SK-N-SH treated with all-trans-retinoic acid at 6 μM for 48 hours (cell line): ENCODE data around the gene ALKAL2.

Experiments
- ARNTL ChIP-seq: fragments of 450-650 bp; formaldehyde crosslinking; IDR thresholded peaks from 2 replicates; pipeline ENCODE4 v1.5.0; 2020; ENCODE audit warnings: low read depth, mild to moderate bottlenecking, moderate library complexity, borderline replicate concordance
- BACH2 ChIP-seq: fragments of 250-450 bp; sonication (Bioruptor Pico); IDR thresholded peaks from 2 replicates; pipeline ENCODE4 v1.9.0; 2021; ENCODE audit warnings: mild to moderate bottlenecking, borderline replicate concordance
- CREB5 ChIP-seq: fragments of 250-450 bp; sonication (Bioruptor Pico); IDR thresholded peaks from 2 replicates; pipeline ENCODE4 v1.5.1; 2020; ENCODE audit warnings: low read depth, mild to moderate bottlenecking, moderate library complexity
- CSRNP3 ChIP-seq: fragments of 250-450 bp; sonication (Bioruptor Pico); IDR thresholded peaks from 2 replicates; pipeline ENCODE4 v1.5.1; 2021; ENCODE audit warnings: mild to moderate bottlenecking, moderate library complexity
- ISL1 ChIP-seq: fragments of 250-450 bp; sonication (Bioruptor Pico); IDR thresholded peaks from 2 replicates; pipeline ENCODE4 v2.1.2; 2022; ENCODE audit warnings: mild to moderate bottlenecking, moderate library complexity
- PATZ1 ChIP-seq: fragments of 250-450 bp; sonication (Bioruptor Pico); IDR thresholded peaks from 2 replicates; pipeline ENCODE4 v1.8.0; 2020; ENCODE audit warnings: mild to moderate bottlenecking, moderate library complexity, borderline replicate concordance
- POU6F1 ChIP-seq: fragments of 250-450 bp; sonication (Bioruptor Pico); IDR thresholded peaks from 2 replicates; pipeline ENCODE4 v1.8.0; 2021; ENCODE audit warnings: low read depth, mild to moderate bottlenecking, moderate library complexity, borderline replicate concordance
- RARB ChIP-seq: fragments of 250-450 bp; sonication (Bioruptor Pico); IDR thresholded peaks from 2 replicates; pipeline ENCODE4 v1.8.0; 2021; ENCODE audit warnings: mild to moderate bottlenecking, moderate library complexity
- ZFP30 ChIP-seq: fragments of 450-650 bp; formaldehyde crosslinking; IDR thresholded peaks from 2 replicates; pipeline ENCODE4 v1.5.0; 2022; ENCODE audit warnings: mild to moderate bottlenecking, moderate library complexity
- ZNF565 ChIP-seq: fragments of 450-650 bp; formaldehyde crosslinking; conservative IDR thresholded peaks from 2 replicates; pipeline ENCODE4 v1.5.0; 2020; ENCODE audit warnings: low read depth, mild to moderate bottlenecking, moderate library complexity
- ZNF8 ChIP-seq: fragments of 450-650 bp; formaldehyde crosslinking; IDR thresholded peaks from 2 replicates; pipeline ENCODE4 v1.5.0; 2020; ENCODE audit warnings: mild to moderate bottlenecking, moderate library complexity

- no peak for TF ChIP-seq RARB
- no peak for TF ChIP-seq ARNTL (CRISPR knock-in tag)
- TF ChIP-seq BACH2, result no peak
- TF ChIP-seq CSRNP3, result no peak
- TF ChIP-seq ZNF8 (CRISPR knock-in tag), result no peak
- TF ChIP-seq PATZ1, result no peak
- TF ChIP-seq ISL1 (CRISPR knock-in tag), result no peak
- TF ChIP-seq ZNF565, result no peak
- TF ChIP-seq POU6F1, result no peak
- no peak for TF ChIP-seq CREB5 (CRISPR knock-in tag)
- TF ChIP-seq ZFP30 (CRISPR knock-in tag), result no peak
Observed at GRCh38 chr2:328761-329160, 40.9 kb upstream of the ALKAL2 start.
